Measurements from ENCODE around the gene RHCG.

DNA sequence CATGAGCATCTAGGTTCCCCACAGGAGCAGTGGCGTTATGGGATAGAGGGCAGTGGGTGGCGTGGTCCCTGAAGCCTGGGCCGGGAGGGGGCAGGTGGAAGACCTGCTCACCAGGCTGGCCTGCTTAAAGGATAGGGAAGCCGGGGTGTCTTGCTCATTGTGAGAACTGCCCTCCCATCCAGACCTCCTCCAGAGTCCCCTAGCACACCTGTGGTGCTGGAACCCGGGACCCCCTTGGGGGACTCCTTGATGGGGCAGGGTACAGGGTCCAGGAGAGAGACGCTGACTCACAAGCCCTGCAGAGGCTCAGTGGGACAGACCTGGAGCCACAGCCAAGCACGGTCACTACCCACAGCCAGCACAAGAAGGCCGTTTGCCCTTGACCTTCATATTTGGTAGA, 2.8 kb upstream of the RHCG start:
- TF ChIP-seq POLR2A (IDR thresholded peaks at IDR 0.05; ENCODE audit: low read length), result no peak
- TF ChIP-seq GATA1 (IDR thresholded peaks at IDR 0.05; ENCODE audit: low read depth, low read length), result no peak
